Spleen (tissue), 11 donors: ENCODE results near the gene GTF2A1. TPM values are rescaled to one million over a fixed set of nuclear protein-coding genes. Genes with fewer than 3 reads are reported as not detected.

Experiments
- DNase-seq: peaks from one replicate; pipeline ENCODE4 v3.0.0-alpha.2; 2020
- H3K27ac ChIP-seq, 8 donors: fragments of 200-600 bp; sonication (generic) in 7 of 8; 1 replicate in 4 of 8; 2 replicates in 4 of 8; pipeline versions ENCODE4 v1.5.0 to v1.8.0; 2016 to 2021; ENCODE audit warnings: inconsistent platforms in 4 of 8, mild to moderate bottlenecking in 4 of 8, moderate library complexity in 1 of 8
- H3K27me3 ChIP-seq, 7 donors: fragments of 200-600 bp; sonication (generic) in 6 of 7; replicated peaks in 1 of 7; 1 replicate in 4 of 7; 2 replicates in 3 of 7; pipeline versions ENCODE4 v1.5.0 to v1.8.0; 2016 to 2021; ENCODE audit warnings: inconsistent platforms in 3 of 7, mild to moderate bottlenecking in 1 of 7
- H3K36me3 ChIP-seq, 6 donors: fragments of 200-600 bp; sonication (generic) in 5 of 6; 1 replicate in 4 of 6; 2 replicates in 2 of 6; pipeline versions ENCODE4 v1.5.0 to v1.8.0; 2016 to 2021; ENCODE audit warnings: inconsistent platforms in 2 of 6
- H3K4me1 ChIP-seq, 6 donors: fragments of 200-600 bp; sonication (generic) in 5 of 6; 1 replicate in 3 of 6; 2 replicates in 3 of 6; pipeline versions ENCODE4 v1.5.0 to v1.8.0; 2016 to 2021; ENCODE audit warnings: inconsistent platforms in 3 of 6
- H3K4me3 ChIP-seq, 8 donors: fragments of 200-600 bp; sonication (generic) in 7 of 8; 1 replicate in 4 of 8; 2 replicates in 4 of 8; pipeline versions ENCODE4 v1.5.0 to v1.8.0; 2016 to 2021; ENCODE audit warnings: inconsistent platforms in 4 of 8, mild to moderate bottlenecking in 4 of 8, moderate library complexity in 2 of 8
- H3K9me3 ChIP-seq, 8 donors: fragments of 200-600 bp; sonication (generic) in 7 of 8; 1 replicate in 4 of 8; 2 replicates in 4 of 8; pipeline versions ENCODE4 v1.5.0 to v1.8.0; 2016 to 2021; ENCODE audit warnings: inconsistent platforms in 4 of 8
- POLR2A ChIP-seq, 3 donors: fragments of 450-650 bp; IDR thresholded peaks; one replicate each; pipeline ENCODE4 v1.5.1; 2017; ENCODE audit warnings: antibody characterized with exemption in 3 of 3, mild to moderate bottlenecking in 1 of 3
- POLR2AphosphoS5 ChIP-seq, 3 donors: sonication (generic); formaldehyde crosslinking; IDR thresholded peaks; one replicate each; pipeline ENCODE4 v1.5.1; 2017; ENCODE audit warnings: antibody characterized with exemption in 3 of 3
- WGBS, 5 donors: extraction: QIAGEN DNeasy Blood & Tissue Kit in 3 of 5; methylation state at CpG; one replicate each; pipeline versions ENCODE4 v1.1.5 to v1.1.7; 2013 to 2018; 5-methylcytosine and 5-hydroxymethylcytosine counted together
- intact Hi-C: fragments of 100-400 bp; cut with DNase I; formaldehyde crosslinking; loops from one replicate; pipeline ENCODE4 v1.15.0; 2023; ENCODE audit warnings: low total_unique reads
- polyA plus RNA-seq, 3 donors: library from polyadenylated mRNA; stranded (reverse); fragments of 200-250 nt; gene quantifications; one replicate each; pipeline ENCODE4 v1.2.1, GENCODE V29; 2013
- total RNA-seq, 7 donors: library from RNA; depleted of rRNA in 3 of 7; stranded (reverse); fragments of >200 nt in 3 of 7; fragmentation: NEBNext Ultra II Directional in 4 of 7; extraction: Animal tissue kit (Norgen Biotek cat#: 25700) in 4 of 7; gene quantifications; one replicate each; pipeline versions ENCODE4 v1.1.0 to v1.2.1, GENCODE V29; 2016 to 2021
- TF ChIP-seq, protein P1 (sequence below), 11 experiments: fragments of 200-600 bp in 7 of 11; fragments of 450-650 bp in 4 of 11; sonication (generic) in 4 of 11; IDR thresholded peaks in 8 of 11; conservative IDR thresholded peaks in 3 of 11; 1 replicate in 7 of 11; 2 replicates in 4 of 11; pipeline versions ENCODE4 v1.4.0 to v1.8.0; 2016 to 2021; ENCODE audit warnings: antibody characterized with exemption in 11 of 11, inconsistent platforms in 4 of 11, mild to moderate bottlenecking in 1 of 11
- donor health status: healthy with polysubstance abuse.
- donor health status: DM: no; HTN: no; CAD: no; lungs with moderate emphysema.
- donor health status: DM: no; HTN: no; CAD: no.
- donor health status: Bipolar disorder and iron deficiency.
- donor health status: healthy.
- donor health status: DM: no; HTN: no; CAD: no.
- donor health status: DM: yes; HTN: yes; CAD: no.

GTF2A1 gene
- total and polyA plus RNA-seq, 10 donors, result 5.1 to 40.7 (median 27.5) TPM

DNA sequence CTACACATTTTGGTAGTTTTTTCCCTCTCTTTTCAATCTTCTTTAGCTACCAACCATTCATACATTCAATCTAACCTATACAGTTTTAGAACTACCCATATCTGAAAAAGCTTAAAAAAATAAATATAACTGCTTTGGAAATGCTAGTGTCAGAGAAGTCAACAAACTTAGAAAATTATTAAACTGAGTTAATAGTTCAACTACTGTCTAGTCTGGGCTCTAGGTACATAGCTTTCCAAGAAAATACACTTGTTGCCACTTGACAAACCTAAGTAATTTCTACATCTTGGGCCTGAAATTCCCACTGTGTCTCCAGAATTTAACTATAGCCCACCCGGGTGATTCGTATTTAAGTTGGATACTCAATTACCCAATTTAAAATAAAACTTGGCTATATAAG lies 22.1 kb downstream of the GTF2A1 start:
- no peak for DNase-seq
- no peak overlapping the region for H3K27ac ChIP-seq
- peaks cover 0 to 24% (median 0%) of the 10 kb centered on the region in 6 donors for H3K4me1 ChIP-seq
- intact Hi-C loops, result no loop called here
- H3K36me3 ChIP-seq, result peaks cover 0 to 97% (median 72%) of the 10 kb centered on the region in 6 donors
- no peaks in the 10 kb centered on the region for H3K27me3 ChIP-seq
- TF ChIP-seq, protein P1, sequence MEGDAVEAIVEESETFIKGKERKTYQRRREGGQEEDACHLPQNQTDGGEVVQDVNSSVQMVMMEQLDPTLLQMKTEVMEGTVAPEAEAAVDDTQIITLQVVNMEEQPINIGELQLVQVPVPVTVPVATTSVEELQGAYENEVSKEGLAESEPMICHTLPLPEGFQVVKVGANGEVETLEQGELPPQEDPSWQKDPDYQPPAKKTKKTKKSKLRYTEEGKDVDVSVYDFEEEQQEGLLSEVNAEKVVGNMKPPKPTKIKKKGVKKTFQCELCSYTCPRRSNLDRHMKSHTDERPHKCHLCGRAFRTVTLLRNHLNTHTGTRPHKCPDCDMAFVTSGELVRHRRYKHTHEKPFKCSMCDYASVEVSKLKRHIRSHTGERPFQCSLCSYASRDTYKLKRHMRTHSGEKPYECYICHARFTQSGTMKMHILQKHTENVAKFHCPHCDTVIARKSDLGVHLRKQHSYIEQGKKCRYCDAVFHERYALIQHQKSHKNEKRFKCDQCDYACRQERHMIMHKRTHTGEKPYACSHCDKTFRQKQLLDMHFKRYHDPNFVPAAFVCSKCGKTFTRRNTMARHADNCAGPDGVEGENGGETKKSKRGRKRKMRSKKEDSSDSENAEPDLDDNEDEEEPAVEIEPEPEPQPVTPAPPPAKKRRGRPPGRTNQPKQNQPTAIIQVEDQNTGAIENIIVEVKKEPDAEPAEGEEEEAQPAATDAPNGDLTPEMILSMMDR (IDR thresholded peaks at IDR 0.05 in 8 of 11, conservative IDR thresholded peaks at IDR 0.05 in 3 of 11), result no peak
- TF ChIP-seq POLR2A (IDR thresholded peaks at IDR 0.05), result no peak
- no peak for TF ChIP-seq POLR2AphosphoS5 (IDR thresholded peaks at IDR 0.05)
- H3K9me3 ChIP-seq, result no peaks in the 10 kb centered on the region
- WGBS, 5 donors, result 93 to 99% (median 98%) methylated on average over 2 of the region's 2 CpGs
- no peak overlapping the region for H3K4me3 ChIP-seq

DNA sequence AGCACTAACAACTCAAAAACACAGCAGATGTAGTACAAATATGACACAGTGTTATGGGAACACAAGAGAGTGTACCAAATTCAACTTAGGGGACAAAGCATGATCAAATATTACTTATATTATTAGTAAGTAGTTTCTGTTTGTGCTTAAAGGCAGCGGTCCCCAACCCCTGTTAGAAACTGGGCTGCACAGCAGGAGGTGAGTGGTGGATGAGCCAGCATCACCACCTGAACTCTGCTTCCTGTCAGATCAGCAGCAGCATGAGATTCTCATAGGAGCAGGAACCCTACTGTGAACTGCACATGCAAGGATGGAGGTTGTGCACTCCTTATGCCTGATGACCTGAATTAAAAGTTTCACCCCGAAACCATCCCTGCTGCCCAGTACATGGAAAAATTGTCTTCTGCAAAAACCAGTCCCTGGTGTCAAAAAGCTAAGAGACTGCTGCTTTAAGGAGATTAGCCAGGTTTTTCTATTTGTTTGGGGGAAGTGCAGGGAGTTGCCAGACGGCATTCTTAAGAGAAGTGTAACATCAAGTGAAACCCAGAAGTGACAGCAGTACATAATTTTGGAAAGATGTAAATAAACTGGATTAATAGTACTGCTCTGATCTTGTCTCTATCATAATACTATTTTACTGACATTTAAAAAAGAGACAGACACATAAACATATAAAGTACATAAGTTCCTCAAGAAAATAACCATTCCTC lies 26.7 kb downstream of the GTF2A1 start:
- Histone ChIP-seq H3K4me3 (no peak overlapping the region), H3K27ac (no peak overlapping the region), H3K4me1 (peaks cover 0 to 51% (median 0%) of the 10 kb centered on the region in 6 donors), H3K36me3 (peaks cover 0 to 98% (median 59%) of the 10 kb centered on the region in 6 donors), H3K9me3 (no peaks in the 10 kb centered on the region), H3K27me3 (no peaks in the 10 kb centered on the region)
- 67 to 84% (median 82%) methylated on average over 3 of the region's 3 CpGs for WGBS, 5 donors
- intact Hi-C loops, result no loop called here
- DNase-seq, result no peak
- TF ChIP-seq POLR2A (IDR thresholded peaks at IDR 0.05) (no peak), POLR2AphosphoS5 (IDR thresholded peaks at IDR 0.05) (no peak)
- TF ChIP-seq, protein P1 (IDR thresholded peaks at IDR 0.05 in 8 of 11, conservative IDR thresholded peaks at IDR 0.05 in 3 of 11), result no peak

DNA sequence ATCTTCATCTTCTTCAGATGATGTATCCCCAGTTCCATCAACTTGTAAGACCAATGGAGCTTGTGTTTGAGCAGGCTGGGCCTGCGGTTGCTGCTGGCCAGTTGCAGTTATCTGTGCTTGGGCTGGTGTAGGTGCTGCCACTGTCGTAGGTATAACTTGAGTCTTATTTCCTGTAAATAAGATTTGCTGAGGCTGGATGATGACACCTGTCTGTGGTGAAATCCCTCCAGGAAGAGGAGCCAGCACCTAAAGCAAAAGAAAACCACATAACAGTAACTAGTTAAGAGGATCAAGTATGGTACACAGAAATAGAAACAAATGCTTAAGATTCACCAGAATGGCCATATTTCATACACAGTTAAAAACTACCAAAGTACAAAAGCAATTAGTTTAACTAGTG lies 28.2 kb downstream of the GTF2A1 start:
- no peak overlapping the region for H3K4me3 ChIP-seq
- DNase-seq, result no peak
- no peak for TF ChIP-seq POLR2A (IDR thresholded peaks at IDR 0.05)
- TF ChIP-seq, protein P1 (IDR thresholded peaks at IDR 0.05 in 8 of 11, conservative IDR thresholded peaks at IDR 0.05 in 3 of 11), result no peak
- TF ChIP-seq POLR2AphosphoS5 (IDR thresholded peaks at IDR 0.05), result no peak
- intact Hi-C loops, result no loop called here
- H3K27me3 ChIP-seq, result no peaks in the 10 kb centered on the region
- H3K9me3 ChIP-seq, result no peaks in the 10 kb centered on the region
- WGBS, 5 donors, result 67 to 74% (median 69%) methylated on average over 2 of the region's 2 CpGs
- H3K4me1 ChIP-seq, result peaks cover 0 to 64% (median 0%) of the 10 kb centered on the region in 6 donors
- H3K27ac ChIP-seq, result peak overlapping the region in 3 of 8 donors; percentile 11 to 21 (median 18)
- H3K36me3 ChIP-seq, result peaks cover 0 to 98% (median 57%) of the 10 kb centered on the region in 6 donors

DNA sequence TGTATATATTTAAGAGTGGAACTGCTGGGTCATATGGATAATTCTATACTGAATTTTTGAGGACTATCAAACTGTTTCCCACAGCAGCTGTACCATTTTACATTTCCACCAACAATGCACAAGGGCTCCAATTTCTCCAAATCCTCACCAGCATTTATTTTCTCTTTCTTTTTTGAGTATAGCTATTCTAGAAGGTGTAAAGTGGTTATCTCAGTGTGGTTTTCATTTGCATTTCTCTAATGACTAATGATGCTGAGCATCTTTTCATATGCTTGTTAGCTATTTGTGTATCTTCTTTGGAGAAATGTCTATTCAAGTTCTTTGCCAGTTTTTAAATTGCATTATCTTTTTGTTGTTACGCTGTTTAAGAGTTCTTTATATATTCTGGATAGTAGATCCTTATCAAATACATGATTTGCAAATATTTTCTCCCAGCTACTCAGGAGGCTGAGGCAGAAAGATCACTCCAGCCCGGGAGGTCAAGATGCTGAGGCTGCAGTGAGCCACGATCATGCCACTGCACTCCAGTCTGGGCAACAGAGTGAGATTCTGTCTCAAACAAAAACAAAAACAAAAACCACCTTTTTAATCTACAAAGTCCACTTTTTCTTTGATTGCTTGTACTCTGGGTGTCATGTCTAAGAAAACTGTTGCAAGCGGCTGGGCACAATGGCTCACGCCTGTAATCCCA lies 32.8 kb downstream of the GTF2A1 start:
- no peak for DNase-seq
- Histone ChIP-seq H3K4me1 (peaks cover 0 to 52% (median 1%) of the 10 kb centered on the region in 6 donors), H3K27me3 (no peaks in the 10 kb centered on the region), H3K4me3 (no peak overlapping the region), H3K9me3 (no peaks in the 10 kb centered on the region), H3K36me3 (peaks cover 0 to 98% (median 37%) of the 10 kb centered on the region in 6 donors), H3K27ac (no peak overlapping the region)
- intact Hi-C loops, result no loop called here
- WGBS, 5 donors, result 89 to 95% (median 90%) methylated on average over 5 of the region's 5 CpGs
- TF ChIP-seq POLR2A (IDR thresholded peaks at IDR 0.05), result no peak
- TF ChIP-seq, protein P1 (IDR thresholded peaks at IDR 0.05 in 8 of 11, conservative IDR thresholded peaks at IDR 0.05 in 3 of 11), result no peak
- TF ChIP-seq POLR2AphosphoS5 (IDR thresholded peaks at IDR 0.05), result no peak
